NCI-H1436 treated with DMSO at 0.1 percent for 48 hours (cell line): ENCODE results near the gene KLHDC1.
"Not testable (repeated sequence)": the region's sequence is repeated elsewhere in the genome, so short reads cannot be mapped to it uniquely, and the experiment has no call there.

ENCODE experiments used
- DNase-seq: peaks from one replicate; lab custom pipeline; 2025; lab: John Stamatoyannopoulos, UW

Gene KLHDC1, protein sequence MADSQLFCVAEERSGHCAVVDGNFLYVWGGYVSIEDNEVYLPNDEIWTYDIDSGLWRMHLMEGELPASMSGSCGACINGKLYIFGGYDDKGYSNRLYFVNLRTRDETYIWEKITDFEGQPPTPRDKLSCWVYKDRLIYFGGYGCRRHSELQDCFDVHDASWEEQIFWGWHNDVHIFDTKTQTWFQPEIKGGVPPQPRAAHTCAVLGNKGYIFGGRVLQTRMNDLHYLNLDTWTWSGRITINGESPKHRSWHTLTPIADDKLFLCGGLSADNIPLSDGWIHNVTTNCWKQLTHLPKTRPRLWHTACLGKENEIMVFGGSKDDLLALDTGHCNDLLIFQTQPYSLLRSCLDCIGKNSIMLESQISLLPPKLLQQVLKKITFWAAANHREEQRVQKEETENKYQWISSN

GRCh38 chr14:49692811-49693734 is at the start of gene KLHDC1:
Gene KLHDC1 (plus strand): TSS chr14:49693120. CDS start chr14:49693195, 75 bp downstream.
- DNase-seq, result peak; percentile 23

GRCh38 chr14:49653508-49653907 is 39.4 kb upstream of the KLHDC1 start:
- no peak for DNase-seq

- no peak for DNase-seq
Observed at GRCh38 chr14:49654511-49654910, 38.4 kb upstream of the KLHDC1 start.

DNA sequence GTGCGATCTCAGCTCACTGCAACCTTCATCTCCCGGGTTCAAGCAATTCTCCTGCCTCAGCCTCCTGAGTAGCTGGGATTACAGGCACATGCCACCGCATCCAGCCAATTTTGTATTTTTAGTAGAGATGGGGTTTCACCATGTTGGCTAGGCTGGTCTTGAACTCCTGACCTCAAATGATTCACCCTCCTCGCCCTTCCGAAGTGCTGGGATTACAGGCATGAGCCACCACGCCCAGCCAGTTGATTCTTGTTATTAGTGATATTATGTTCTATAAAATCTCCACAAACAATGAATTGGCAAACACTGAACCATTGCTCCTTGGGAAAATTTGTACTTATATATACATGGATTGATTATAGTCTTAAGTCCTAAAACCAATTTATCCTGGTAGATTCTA is 35.4 kb upstream of the KLHDC1 start:
- DNase-seq, result not testable (repeated sequence)

GRCh38 chr14:49659526-49660455 is 33.1 kb upstream of the KLHDC1 start:
- DNase-seq, result no peak

GRCh38 chr14:49670475-49670874 is 22.4 kb upstream of the KLHDC1 start:
- DNase-seq, result no peak

- DNase-seq, result no peak
Observed at GRCh38 chr14:49673586-49673985, 19.3 kb upstream of the KLHDC1 start.

DNA sequence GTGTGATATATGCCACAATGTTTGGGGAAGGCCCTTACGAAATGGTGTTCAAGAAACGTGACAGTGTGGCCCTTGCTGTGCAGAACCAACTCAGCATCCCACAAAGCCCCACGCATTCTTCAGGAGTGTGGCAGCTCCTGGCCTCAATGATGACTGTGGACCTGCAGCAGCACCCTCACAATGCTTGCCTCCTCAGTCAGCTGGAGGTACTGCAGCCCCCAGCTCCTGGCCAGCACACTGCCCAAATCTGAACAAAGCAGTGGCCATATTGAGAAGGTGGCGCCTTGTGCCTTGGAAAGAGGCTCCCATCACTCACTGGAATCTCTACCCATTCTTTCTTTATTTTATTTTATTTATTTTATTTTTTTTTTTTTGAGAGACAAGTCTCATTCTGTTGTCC is 15.3 kb upstream of the KLHDC1 start:
- DNase-seq, result no peak

- DNase-seq, result no peak
Observed at GRCh38 chr14:49679271-49679670, 13.6 kb upstream of the KLHDC1 start.

GRCh38 chr14:49686425-49686824 is 6.5 kb upstream of the KLHDC1 start:
- no peak for DNase-seq

DNA sequence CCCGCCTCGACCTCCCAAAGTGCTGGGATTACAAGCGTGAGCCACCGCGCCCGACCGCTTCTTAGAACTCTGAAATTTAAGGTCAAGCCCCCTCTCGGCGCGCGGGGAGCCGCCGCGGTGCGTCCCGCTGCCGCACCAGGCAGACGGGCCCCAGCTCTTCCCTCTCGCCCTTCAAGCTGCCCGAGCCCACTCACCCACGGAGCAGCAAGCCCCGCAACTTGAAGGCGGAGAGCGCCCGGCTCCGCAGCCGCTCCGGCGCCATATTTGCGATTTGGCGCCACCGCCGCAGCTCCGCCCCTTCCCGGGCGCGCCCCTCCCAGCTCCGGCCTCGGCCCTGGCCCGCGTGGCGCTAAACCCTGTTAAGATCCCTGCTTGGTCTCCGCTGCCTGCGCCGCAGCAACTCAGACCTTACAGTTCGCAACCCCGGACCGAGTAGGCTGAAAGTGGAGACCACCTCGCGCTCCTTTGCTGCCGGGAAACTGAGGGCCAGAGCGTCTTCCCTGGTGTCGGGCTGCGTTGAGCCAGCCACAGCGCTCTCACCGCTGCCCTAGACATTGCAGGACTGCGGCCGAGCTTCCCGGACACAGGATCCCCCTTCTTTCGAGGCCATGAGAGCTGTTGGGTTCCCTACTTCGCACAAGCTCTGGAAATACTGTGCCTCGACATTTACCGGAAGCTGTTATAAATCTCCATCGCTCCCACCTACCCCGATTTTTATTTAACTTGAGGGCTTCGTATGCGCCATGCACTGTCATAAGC is 4.8 kb upstream of the KLHDC1 start, which contains the start of gene POLE2:
TSS of gene POLE2 (minus strand) at position 273 of the 759 bp plus-strand sequence. CDS start at position 262, 11 bp downstream.
- DNase-seq, result no peak

DNA sequence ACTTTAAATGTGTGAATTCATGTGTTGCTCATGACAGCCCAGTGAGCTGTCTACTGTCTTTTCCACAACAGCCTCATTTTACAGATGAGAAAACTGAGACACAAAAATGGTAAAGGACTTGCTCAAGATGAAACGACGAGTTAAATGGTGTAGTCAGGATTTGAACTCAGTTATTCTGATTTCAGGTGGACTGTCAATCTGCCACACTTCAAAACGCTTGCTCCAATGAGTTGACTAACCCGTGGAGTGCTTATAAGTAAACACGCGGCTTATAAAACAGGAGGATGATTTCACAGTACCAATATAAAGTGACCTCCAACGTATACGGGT is 4.3 kb upstream of the KLHDC1 start:
- DNase-seq, result no peak

- DNase-seq, result no peak
Observed at GRCh38 chr14:49691031-49691430, 1.9 kb upstream of the KLHDC1 start.

GRCh38 chr14:49692193-49692757 is 645 bp upstream of the KLHDC1 start:
- DNase-seq, result no peak

DNA sequence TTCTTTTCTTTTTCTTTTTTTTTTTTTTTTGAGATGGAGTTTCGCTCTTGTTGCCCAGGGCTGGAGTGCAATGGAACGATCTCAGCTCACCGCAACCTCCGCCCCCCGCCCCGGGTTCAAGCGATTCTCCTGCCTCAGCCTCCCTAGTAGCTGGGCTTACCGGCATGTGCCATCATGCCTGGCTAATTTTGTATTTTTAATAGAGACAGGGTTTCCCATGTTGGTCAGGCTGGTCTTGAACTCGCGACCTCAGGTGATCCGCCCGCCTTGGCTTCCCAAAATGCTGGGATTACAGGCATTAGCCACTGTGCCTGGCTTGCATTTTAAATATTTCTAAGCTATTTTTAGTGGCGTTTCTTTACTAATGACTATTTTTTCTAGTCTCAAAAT is 810 bp downstream of the KLHDC1 start:
- DNase-seq, result not testable (repeated sequence)

DNA sequence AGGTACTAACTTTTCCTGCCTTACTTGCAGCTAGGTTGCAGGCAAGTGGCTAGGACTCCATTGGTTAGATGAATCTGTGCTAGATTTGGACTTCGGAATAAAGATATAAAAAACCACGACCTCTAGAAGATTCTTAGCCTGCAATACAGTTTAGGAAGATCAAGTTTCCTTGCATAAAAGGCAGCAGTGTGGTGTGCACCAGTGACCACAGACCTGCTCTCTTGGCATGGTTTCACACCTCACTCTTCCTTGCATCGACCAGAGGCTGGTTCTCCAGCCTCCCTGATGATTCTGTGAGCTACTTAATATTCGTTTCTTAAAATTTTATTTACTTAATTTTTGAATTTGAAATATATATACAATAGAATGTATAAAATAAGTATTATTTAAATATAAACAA is 9.8 kb downstream of the KLHDC1 start:
- no peak for DNase-seq

DNA sequence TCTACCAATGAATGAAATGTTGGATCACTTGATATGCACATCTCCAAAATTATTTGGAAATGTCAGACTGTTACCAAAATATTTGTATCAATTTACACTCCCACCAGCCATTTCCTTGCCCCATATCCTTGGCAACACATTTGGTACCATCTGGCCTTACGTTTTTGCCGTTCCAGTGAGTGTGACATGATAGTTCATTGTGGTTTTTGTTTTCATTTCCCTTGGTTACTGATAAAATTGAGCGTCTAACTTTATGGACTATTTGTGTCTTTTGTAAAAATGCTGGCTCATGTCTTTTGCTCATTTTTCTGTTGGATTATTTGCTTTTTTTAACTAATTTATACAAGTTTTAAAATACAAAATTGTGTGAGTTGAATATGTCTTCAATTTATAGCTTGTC is 11.0 kb downstream of the KLHDC1 start:
- no peak for DNase-seq

- not testable (repeated sequence) for DNase-seq
Observed at GRCh38 chr14:49704471-49704870, 11.6 kb downstream of the KLHDC1 start.

DNA sequence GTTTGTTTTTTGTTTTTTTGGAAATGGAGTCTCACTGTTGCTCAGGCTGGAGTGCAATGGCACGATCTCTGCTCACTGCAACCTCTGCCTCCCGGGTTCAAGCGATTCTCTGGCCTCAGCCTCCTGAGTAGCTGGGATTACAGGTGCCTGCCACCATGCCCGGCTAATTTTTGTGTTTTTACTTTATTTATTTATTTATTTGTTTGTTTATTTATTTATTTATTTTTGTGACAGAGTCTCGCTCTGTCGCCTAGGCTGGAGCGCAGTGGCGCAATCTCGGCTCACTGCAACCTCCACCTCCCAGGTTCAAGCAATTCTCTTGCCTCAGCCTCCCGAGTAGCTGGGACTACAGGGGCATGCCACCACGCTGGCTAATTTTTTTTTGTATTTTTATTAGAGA is 18.1 kb downstream of the KLHDC1 start:
- DNase-seq, result not testable (repeated sequence)

- DNase-seq, result no peak
Observed at GRCh38 chr14:49720744-49721143, 27.8 kb downstream of the KLHDC1 start.
